Smooth muscle cell (in vitro differentiated cells): Measurements from ENCODE around the gene ZNF541. TPM values are rescaled to one million over a fixed set of nuclear protein-coding genes. Genes with fewer than 3 reads are reported as not detected.

ENCODE experiments used
- polyA plus RNA-seq: library from polyadenylated mRNA; unstranded; fragments of >200 nt; fragmentation: Nextera tagmentation; extraction: Ambion mirVana; gene quantifications from 2 replicates; pipeline ENCODE4 v1.2.1, GENCODE V29; 2016
- small RNA-seq: library from RNA; depleted of rRNA; stranded (forward); fragments of <200 nt; gene quantifications from one replicate; pipeline ENCODE3, GENCODE V24; 2014
- total RNA-seq: library from RNA; depleted of rRNA; stranded (reverse); fragments of >200 nt; gene quantifications from 2 replicates; pipeline ENCODE4 v1.2.3, GENCODE V29; 2014

Gene ZNF541
- total and polyA plus RNA-seq, 2 experiments from 2014 or later, result not detected

Small RNAs within 50 kb of the gene (small RNA-seq; reads per million reads assigned to genes)
- not detected for gene RN7SL322P

Other genes with a start within 250 kb of the ZNF541 start
- gene C5AR2, start 241.0 kb downstream of the ZNF541 start, total RNA-seq, result 0.09 and 0.49 TPM in 2 replicates
- gene C5AR2, start 241.0 kb downstream of the ZNF541 start, polyA plus RNA-seq, result not detected in 2 replicates
- 7.1 and 9.8 TPM in 2 replicates for gene DHX34, start 223.8 kb downstream of the ZNF541 start, total RNA-seq
- 9.7 and 9.8 TPM in 2 replicates for gene DHX34, start 223.8 kb downstream of the ZNF541 start, polyA plus RNA-seq
- 49.7 and 59.0 TPM in 2 replicates for gene MEIS3, start 153.6 kb downstream of the ZNF541 start, total RNA-seq
- 111 and 141 TPM in 2 replicates for gene MEIS3, start 153.6 kb downstream of the ZNF541 start, polyA plus RNA-seq
- gene SLC8A2, start 101.3 kb downstream of the ZNF541 start, total RNA-seq, result 0.22 and 0.31 TPM in 2 replicates
- 0.50 and 0.62 TPM in 2 replicates for gene SLC8A2, start 101.3 kb downstream of the ZNF541 start, polyA plus RNA-seq
- gene KPTN, start 88.9 kb downstream of the ZNF541 start, total RNA-seq, result 3.4 and 12.2 TPM in 2 replicates
- 10.6 and 15.5 TPM in 2 replicates for gene KPTN, start 88.9 kb downstream of the ZNF541 start, polyA plus RNA-seq
- 43.8 and 65.0 TPM in 2 replicates for gene NAPA, start 58.1 kb downstream of the ZNF541 start, total RNA-seq
- gene NAPA, start 58.1 kb downstream of the ZNF541 start, polyA plus RNA-seq, result 78.7 and 85.1 TPM in 2 replicates
- 10.0 and 11.9 TPM in 2 replicates for gene BICRA, start 36.0 kb upstream of the ZNF541 start, total RNA-seq
- gene BICRA, start 36.0 kb upstream of the ZNF541 start, polyA plus RNA-seq, result 3.6 and 5.5 TPM in 2 replicates
- gene EHD2, start 140.3 kb upstream of the ZNF541 start, total RNA-seq, result 44.3 and 65.6 TPM in 2 replicates
- 200 TPM in 2 replicates for gene EHD2, start 140.3 kb upstream of the ZNF541 start, polyA plus RNA-seq
- 42.8 and 48.9 TPM in 2 replicates for gene NOP53, start 172.4 kb upstream of the ZNF541 start, total RNA-seq
- gene NOP53, start 172.4 kb upstream of the ZNF541 start, polyA plus RNA-seq, result 74.5 and 95.2 TPM in 2 replicates
- gene SELENOW, start 205.6 kb upstream of the ZNF541 start, total RNA-seq, result 415 and 441 TPM in 2 replicates
- gene SELENOW, start 205.6 kb upstream of the ZNF541 start, polyA plus RNA-seq, result 527 and 558 TPM in 2 replicates
- gene TPRX1, start 231.4 kb upstream of the ZNF541 start, total RNA-seq, result not detected in 2 replicates
- not detected in 2 replicates for gene TPRX1, start 231.4 kb upstream of the ZNF541 start, polyA plus RNA-seq
- not detected in 2 replicates for gene CRX, start 248.8 kb upstream of the ZNF541 start, total RNA-seq
- not detected in 2 replicates for gene CRX, start 248.8 kb upstream of the ZNF541 start, polyA plus RNA-seq